ENCODE results near the gene CFAP46. TPM values are rescaled to one million over a fixed set of nuclear protein-coding genes. Genes with fewer than 3 reads are reported as not detected.
"Not testable (repeated sequence)": the region's sequence is repeated elsewhere in the genome, so short reads cannot be mapped to it uniquely, and the experiment has no call there.

Gene CFAP46
- total and polyA plus RNA-seq, 12 donors = 0.15 to 5.5 (median 1.1) TPM; not detected in 3

GRCh38 chr10:132844069-132844809 is 98.1 kb downstream of the CFAP46 start:
- intact Hi-C loops (cut with DNase I) = no loop called here
- H3K36me3 ChIP-seq (replicated peaks in 1 of 2) = no peaks in the 10 kb centered on the region
- no peaks in the 10 kb centered on the region for H3K4me1 ChIP-seq (replicated peaks in 1 of 2)
- 82 to 88% (median 84%) methylated on average over 12 to 20 of the region's 20 CpGs for WGBS, 4 donors
- DNase-seq = peak in 1 of 7 donors; percentile 31
- H3K4me3 ChIP-seq = no peak overlapping the region
- peaks cover 0 to 9% (median 0%) of the 10 kb centered on the region in 3 donors for H3K9me3 ChIP-seq (replicated peaks in 1 of 3)
- TF ChIP-seq, protein P1, sequence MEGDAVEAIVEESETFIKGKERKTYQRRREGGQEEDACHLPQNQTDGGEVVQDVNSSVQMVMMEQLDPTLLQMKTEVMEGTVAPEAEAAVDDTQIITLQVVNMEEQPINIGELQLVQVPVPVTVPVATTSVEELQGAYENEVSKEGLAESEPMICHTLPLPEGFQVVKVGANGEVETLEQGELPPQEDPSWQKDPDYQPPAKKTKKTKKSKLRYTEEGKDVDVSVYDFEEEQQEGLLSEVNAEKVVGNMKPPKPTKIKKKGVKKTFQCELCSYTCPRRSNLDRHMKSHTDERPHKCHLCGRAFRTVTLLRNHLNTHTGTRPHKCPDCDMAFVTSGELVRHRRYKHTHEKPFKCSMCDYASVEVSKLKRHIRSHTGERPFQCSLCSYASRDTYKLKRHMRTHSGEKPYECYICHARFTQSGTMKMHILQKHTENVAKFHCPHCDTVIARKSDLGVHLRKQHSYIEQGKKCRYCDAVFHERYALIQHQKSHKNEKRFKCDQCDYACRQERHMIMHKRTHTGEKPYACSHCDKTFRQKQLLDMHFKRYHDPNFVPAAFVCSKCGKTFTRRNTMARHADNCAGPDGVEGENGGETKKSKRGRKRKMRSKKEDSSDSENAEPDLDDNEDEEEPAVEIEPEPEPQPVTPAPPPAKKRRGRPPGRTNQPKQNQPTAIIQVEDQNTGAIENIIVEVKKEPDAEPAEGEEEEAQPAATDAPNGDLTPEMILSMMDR (IDR thresholded peaks at IDR 0.05) = no peak
- no peak for TF ChIP-seq POLR2A (IDR thresholded peaks at IDR 0.05)
- H3K27me3 ChIP-seq = peaks cover 10% of the 10 kb centered on the region
- no peak overlapping the region for H3K27ac ChIP-seq

DNA sequence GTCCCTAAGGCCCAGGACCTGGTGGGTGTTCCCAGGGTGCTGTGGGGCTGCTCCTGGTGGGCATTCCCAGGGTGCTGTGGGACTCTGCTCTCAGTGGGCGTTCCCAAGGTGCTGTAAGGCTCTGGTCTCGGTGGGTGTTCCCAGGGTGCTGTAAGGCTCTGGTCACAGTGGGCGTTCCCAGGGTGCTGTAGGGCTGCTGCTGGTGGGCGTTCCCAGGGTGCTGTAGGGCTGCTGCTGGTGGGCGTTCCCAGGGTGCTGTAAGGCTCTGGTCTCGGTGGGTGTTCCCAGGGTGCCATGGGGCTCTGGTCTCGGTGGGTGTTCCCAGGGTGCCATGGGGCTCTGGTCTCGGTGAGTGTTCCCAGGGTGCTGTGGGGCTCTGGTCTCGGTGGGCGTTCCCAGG is 99.1 kb downstream of the CFAP46 start:
- WGBS, 4 donors = 73 to 95% (median 87%) methylated on average over 4 to 10 of the region's 10 CpGs
- H3K36me3 ChIP-seq (replicated peaks in 1 of 2); H3K27ac ChIP-seq; H3K4me1 ChIP-seq (replicated peaks in 1 of 2); H3K4me3 ChIP-seq; intact Hi-C loops (cut with DNase I); H3K27me3 ChIP-seq; H3K9me3 ChIP-seq (replicated peaks in 1 of 3): not testable (repeated sequence)
- peak in 1 of 7 donors; percentile 28 for DNase-seq

DNA sequence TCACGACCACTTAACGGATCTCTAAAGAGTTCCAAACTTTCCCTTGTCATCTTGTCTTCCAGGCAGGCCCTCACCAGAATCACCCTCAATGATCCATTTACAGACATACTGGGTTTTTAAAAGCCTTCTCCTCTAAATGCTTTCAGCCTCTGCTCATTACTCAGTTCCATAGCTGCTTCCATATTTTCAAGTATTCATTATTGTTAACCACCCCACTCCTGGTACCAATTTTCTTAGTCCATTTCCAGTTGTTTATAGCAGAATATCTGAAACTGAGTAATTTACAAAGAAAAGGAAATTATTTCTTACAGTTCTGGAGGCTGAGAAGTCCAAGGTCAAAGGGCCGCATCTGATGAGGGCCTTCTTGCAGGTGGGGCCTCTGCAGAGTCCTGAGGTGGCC is 100.0 kb downstream of the CFAP46 start:
- intact Hi-C loops (cut with DNase I) = no loop called here
- H3K4me3 ChIP-seq = no peak overlapping the region
- TF ChIP-seq POLR2A (IDR thresholded peaks at IDR 0.05) = no peak
- TF ChIP-seq, protein P1 (IDR thresholded peaks at IDR 0.05) = no peak
- DNase-seq = no peak
- H3K27ac ChIP-seq = no peak overlapping the region
- peaks cover 8% of the 10 kb centered on the region for H3K27me3 ChIP-seq
- 87 to 95% (median 89%) methylated on average over 3 of the region's 3 CpGs for WGBS, 4 donors
- no peaks in the 10 kb centered on the region for H3K36me3 ChIP-seq (replicated peaks in 1 of 2)
- H3K4me1 ChIP-seq (replicated peaks in 1 of 2) = no peaks in the 10 kb centered on the region
- peaks cover 0 to 9% (median 0%) of the 10 kb centered on the region in 3 donors for H3K9me3 ChIP-seq (replicated peaks in 1 of 3)

DNA sequence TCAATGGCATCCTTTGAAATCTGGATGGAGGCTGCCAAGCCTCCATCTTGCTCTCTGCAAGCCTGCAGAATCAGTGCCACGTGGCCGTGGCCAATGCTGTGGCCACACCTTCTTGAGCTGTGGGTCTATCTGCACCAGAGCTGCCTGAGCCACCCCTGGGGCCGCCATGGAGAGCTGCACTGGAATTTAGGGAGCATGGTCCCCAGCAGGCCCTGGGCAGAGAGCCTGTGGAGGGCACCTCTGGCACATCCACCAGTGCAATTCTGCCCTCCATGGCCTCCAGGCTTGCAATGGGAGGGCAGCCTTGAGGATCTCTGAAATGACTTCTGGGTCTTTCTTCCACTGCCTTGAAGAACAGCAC is 100.8 kb downstream of the CFAP46 start:
- no peak overlapping the region for H3K27ac ChIP-seq
- peaks cover 6% of the 10 kb centered on the region for H3K27me3 ChIP-seq
- H3K4me3 ChIP-seq = no peak overlapping the region
- 57 to 87% methylated on average over 3 of the region's 3 CpGs; no CpG with 5 or more reads in 2 of the 4 donors for WGBS, 4 donors
- H3K36me3 ChIP-seq (replicated peaks in 1 of 2) = no peaks in the 10 kb centered on the region
- TF ChIP-seq, protein P1 (IDR thresholded peaks at IDR 0.05) = no peak
- TF ChIP-seq POLR2A (IDR thresholded peaks at IDR 0.05) = no peak
- peaks cover 0 to 9% (median 0%) of the 10 kb centered on the region in 3 donors for H3K9me3 ChIP-seq (replicated peaks in 1 of 3)
- intact Hi-C loops (cut with DNase I) = no loop called here
- no peaks in the 10 kb centered on the region for H3K4me1 ChIP-seq (replicated peaks in 1 of 2)
- no peak for DNase-seq

Data from adrenal gland (tissue), 12 donors.